GM23248 (cell line): Measurements from ENCODE around the gene ZNF76.

Source experiments
- EZH2 ChIP-seq: fragments of 200-600 bp; sonication (generic); IDR thresholded peaks from 2 replicates; pipeline ENCODE4 v1.6.1; 2018; ENCODE audit warnings: antibody characterized with exemption, mild to moderate bottlenecking; ENCODE audit not compliant: insufficient read depth, poor library complexity, severe bottlenecking
- EZH2phosphoT487 ChIP-seq: fragments of 200-600 bp; sonication (generic); IDR thresholded peaks from 2 replicates; pipeline ENCODE4 v1.6.1; 2018; ENCODE audit warnings: antibody characterized with exemption, moderate library complexity, mild to moderate bottlenecking, low read depth; ENCODE audit not compliant: insufficient read depth

DNA sequence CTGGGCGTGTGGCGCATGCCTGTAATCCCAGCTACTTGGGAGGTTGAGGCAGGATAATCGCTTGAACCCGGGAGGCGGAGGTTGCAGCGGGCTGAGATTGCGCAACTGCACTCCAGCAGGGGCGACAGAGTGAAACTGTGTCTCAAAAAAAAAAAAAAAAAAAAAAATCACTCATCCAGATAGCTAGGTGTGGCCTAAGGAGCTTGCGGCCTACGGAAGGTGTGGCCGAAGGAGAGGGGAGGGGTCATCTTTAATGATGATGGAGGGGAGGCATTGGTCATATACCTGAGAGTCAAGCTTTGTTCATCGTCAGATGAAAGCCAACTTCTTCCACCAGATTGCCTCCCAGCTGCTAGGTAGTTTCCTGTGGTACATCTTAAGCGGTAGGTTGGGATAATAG is 82.0 kb downstream of the ZNF76 start:
- TF ChIP-seq EZH2phosphoT487 = no peak
- TF ChIP-seq EZH2 = no peak
